ENCODE measurements around the gene ABRACL. TPM values are rescaled to one million over a fixed set of nuclear protein-coding genes. Genes with fewer than 3 reads are reported as not detected.

The ABRACL gene
- total RNA-seq, 1 experiment from 2014 or later: 117 TPM

- TF ChIP-seq E2F5 (CRISPR knock-in tag; IDR thresholded peaks at IDR 0.05): no peak
Observed at GRCh38 chr6:139058029-139058428, 29.5 kb downstream of the ABRACL start (continued).

GRCh38 chr6:139060332-139060731 is 31.8 kb downstream of the ABRACL start:
- ChIA-PET CTCF (no interaction called here), POLR2A (no interaction called here)
- Mint-ChIP-seq H3K4me3 (no peak overlapping the region), H3K27me3 (ENCODE audit: low read depth) (no peaks in the 10 kb centered on the region), H3K9me3 (no peaks in the 10 kb centered on the region), H3K36me3 (no peaks in the 10 kb centered on the region), H3K4me1 (no peaks in the 10 kb centered on the region), H3K27ac (no peak overlapping the region)
- TF ChIP-seq EMX1 (CRISPR knock-in tag; IDR thresholded peaks at IDR 0.05) (no peak), ATF2 (CRISPR knock-in tag; IDR thresholded peaks at IDR 0.05; ENCODE audit: borderline replicate concordance, low read depth) (no peak), ZNF512 (CRISPR knock-in tag; IDR thresholded peaks at IDR 0.05; ENCODE audit: borderline replicate concordance) (no peak), GRHL2 (CRISPR knock-in tag; IDR thresholded peaks at IDR 0.05; ENCODE audit: insufficient replicate concordance, severe bottlenecking) (no peak), ESRRA (CRISPR knock-in tag; IDR thresholded peaks at IDR 0.05; ENCODE audit: borderline replicate concordance) (no peak)
- no peak for DNase-seq (ENCODE audit: low spot score)
- no peak for ATAC-seq

GRCh38 chr6:139062932-139063646 is 34.5 kb downstream of the ABRACL start:
- Mint-ChIP-seq H3K36me3 (no peaks in the 10 kb centered on the region), H3K27me3 (ENCODE audit: low read depth) (no peaks in the 10 kb centered on the region), H3K4me1 (0 out of 2 replicates have a peak, but pooled peaks cover 2% of the 10 kb centered on the region), H3K4me3 (no peak overlapping the region), H3K27ac (no peak overlapping the region), H3K9me3 (no peaks in the 10 kb centered on the region)
- ATAC-seq: no peak
- ChIA-PET POLR2A (no interaction called here), CTCF (interaction anchor here (1.1 kb wide), 1 partner anchor 187 kb away, joined by 3 read pairs; no protein-coding TSS in a partner anchor)
- no peak for DNase-seq (ENCODE audit: low spot score)
- no peak for TF ChIP-seq PRRX2 (CRISPR knock-in tag; IDR thresholded peaks at IDR 0.05)
- TF ChIP-seq EMX1 (CRISPR knock-in tag; IDR thresholded peaks at IDR 0.05): no peak
- no peak for TF ChIP-seq ARID4B (CRISPR knock-in tag; IDR thresholded peaks at IDR 0.05; ENCODE audit: borderline replicate concordance)
- no peak for TF ChIP-seq E2F4 (CRISPR knock-in tag; IDR thresholded peaks at IDR 0.05; ENCODE audit: borderline replicate concordance, low read depth)
- TF ChIP-seq ZBTB43 (CRISPR knock-in tag; IDR thresholded peaks at IDR 0.05): no peak
- no peak for TF ChIP-seq CDX4 (CRISPR knock-in tag; IDR thresholded peaks at IDR 0.05; ENCODE audit: borderline replicate concordance)
- no peak for TF ChIP-seq GABPB1 (CRISPR knock-in tag; IDR thresholded peaks at IDR 0.05)
- no peak for TF ChIP-seq KAT7 (CRISPR knock-in tag; IDR thresholded peaks at IDR 0.05; ENCODE audit: borderline replicate concordance)
- no peak for TF ChIP-seq GRHL2 (CRISPR knock-in tag; IDR thresholded peaks at IDR 0.05; ENCODE audit: insufficient replicate concordance, severe bottlenecking)
- no peak for TF ChIP-seq SMAD4 (CRISPR knock-in tag; IDR thresholded peaks at IDR 0.05)

Data from WTC11 (cell line).